ENCODE measurements around the gene ZNF384.

DNA sequence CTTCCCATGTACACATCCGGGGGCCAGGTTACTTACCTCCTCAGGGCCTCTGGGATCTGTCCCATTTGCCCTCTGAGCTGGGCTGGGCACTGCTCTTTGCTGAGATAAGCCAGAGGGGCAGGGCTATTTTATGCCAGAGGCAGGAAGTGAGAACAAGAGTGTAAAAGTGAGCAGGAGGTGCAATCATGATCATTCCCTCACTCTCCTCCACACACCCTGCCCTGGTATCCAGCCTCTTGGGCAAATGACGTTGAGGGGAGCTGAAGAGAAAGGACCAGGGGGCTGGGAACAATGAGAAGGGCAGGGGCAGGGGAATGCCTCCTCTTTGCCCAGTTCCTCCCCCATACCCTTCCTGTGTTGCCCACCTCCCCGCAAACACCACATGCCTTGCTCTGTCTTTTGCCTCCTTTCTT, 57.6 kb downstream of the ZNF384 start:
- TF ChIP-seq, protein P1, sequence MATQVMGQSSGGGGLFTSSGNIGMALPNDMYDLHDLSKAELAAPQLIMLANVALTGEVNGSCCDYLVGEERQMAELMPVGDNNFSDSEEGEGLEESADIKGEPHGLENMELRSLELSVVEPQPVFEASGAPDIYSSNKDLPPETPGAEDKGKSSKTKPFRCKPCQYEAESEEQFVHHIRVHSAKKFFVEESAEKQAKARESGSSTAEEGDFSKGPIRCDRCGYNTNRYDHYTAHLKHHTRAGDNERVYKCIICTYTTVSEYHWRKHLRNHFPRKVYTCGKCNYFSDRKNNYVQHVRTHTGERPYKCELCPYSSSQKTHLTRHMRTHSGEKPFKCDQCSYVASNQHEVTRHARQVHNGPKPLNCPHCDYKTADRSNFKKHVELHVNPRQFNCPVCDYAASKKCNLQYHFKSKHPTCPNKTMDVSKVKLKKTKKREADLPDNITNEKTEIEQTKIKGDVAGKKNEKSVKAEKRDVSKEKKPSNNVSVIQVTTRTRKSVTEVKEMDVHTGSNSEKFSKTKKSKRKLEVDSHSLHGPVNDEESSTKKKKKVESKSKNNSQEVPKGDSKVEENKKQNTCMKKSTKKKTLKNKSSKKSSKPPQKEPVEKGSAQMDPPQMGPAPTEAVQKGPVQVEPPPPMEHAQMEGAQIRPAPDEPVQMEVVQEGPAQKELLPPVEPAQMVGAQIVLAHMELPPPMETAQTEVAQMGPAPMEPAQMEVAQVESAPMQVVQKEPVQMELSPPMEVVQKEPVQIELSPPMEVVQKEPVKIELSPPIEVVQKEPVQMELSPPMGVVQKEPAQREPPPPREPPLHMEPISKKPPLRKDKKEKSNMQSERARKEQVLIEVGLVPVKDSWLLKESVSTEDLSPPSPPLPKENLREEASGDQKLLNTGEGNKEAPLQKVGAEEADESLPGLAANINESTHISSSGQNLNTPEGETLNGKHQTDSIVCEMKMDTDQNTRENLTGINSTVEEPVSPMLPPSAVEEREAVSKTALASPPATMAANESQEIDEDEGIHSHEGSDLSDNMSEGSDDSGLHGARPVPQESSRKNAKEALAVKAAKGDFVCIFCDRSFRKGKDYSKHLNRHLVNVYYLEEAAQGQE (IDR thresholded peaks at IDR 0.05; ENCODE audit: low read depth): no peak
- TF ChIP-seq CEBPB (IDR thresholded peaks at IDR 0.05) (no peak), CREB1 (IDR thresholded peaks at IDR 0.05; ENCODE audit: low read depth) (no peak), TEAD4 (IDR thresholded peaks at IDR 0.05) (no peak)

Data from Ishikawa (cell line).